Measurements from ENCODE around the gene GLOD4. TPM values are rescaled to one million over a fixed set of nuclear protein-coding genes. Genes with fewer than 3 reads are reported as not detected.
A peak's percentile ranks its signal among the peaks of the same experiment; 100 is the strongest.
"Not testable (repeated sequence)": the region's sequence is repeated elsewhere in the genome, so short reads cannot be mapped to it uniquely, and the experiment has no call there.

GLOD4 gene
- total RNA-seq, 2 donors from 2014 or later = 89.3 to 103 TPM

- DNase-seq = no peak
- no peaks in the 10 kb centered on the region for H3K4me1 ChIP-seq
- TF ChIP-seq, protein P1, sequence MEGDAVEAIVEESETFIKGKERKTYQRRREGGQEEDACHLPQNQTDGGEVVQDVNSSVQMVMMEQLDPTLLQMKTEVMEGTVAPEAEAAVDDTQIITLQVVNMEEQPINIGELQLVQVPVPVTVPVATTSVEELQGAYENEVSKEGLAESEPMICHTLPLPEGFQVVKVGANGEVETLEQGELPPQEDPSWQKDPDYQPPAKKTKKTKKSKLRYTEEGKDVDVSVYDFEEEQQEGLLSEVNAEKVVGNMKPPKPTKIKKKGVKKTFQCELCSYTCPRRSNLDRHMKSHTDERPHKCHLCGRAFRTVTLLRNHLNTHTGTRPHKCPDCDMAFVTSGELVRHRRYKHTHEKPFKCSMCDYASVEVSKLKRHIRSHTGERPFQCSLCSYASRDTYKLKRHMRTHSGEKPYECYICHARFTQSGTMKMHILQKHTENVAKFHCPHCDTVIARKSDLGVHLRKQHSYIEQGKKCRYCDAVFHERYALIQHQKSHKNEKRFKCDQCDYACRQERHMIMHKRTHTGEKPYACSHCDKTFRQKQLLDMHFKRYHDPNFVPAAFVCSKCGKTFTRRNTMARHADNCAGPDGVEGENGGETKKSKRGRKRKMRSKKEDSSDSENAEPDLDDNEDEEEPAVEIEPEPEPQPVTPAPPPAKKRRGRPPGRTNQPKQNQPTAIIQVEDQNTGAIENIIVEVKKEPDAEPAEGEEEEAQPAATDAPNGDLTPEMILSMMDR (IDR thresholded peaks at IDR 0.05) = no peak
- no peak overlapping the region for H3K27ac ChIP-seq
- H3K9ac ChIP-seq (ENCODE audit: low read depth in 2 of 2, low read length in 2 of 2) = no peak overlapping the region
- no peaks in the 10 kb centered on the region for H3K27me3 ChIP-seq
- H3K4me3 ChIP-seq = no peak overlapping the region
- H3K9me3 ChIP-seq = no peaks in the 10 kb centered on the region
- H3K36me3 ChIP-seq = no peaks in the 10 kb centered on the region
- intact Hi-C loops (cut with DNase I) = no loop called here
Observed at GRCh38 chr17:759964-760363, 22.1 kb downstream of the GLOD4 start.

- H3K4me3 ChIP-seq; H3K9me3 ChIP-seq; H3K27me3 ChIP-seq; H3K4me1 ChIP-seq; DNase-seq; intact Hi-C loops (cut with DNase I); H3K36me3 ChIP-seq; H3K27ac ChIP-seq; H3K9ac ChIP-seq (ENCODE audit: low read depth in 2 of 2, low read length in 2 of 2): not testable (repeated sequence)
Observed at GRCh38 chr17:756010-756567, 26.0 kb downstream of the GLOD4 start.

GRCh38 chr17:755319-755961 lies 26.6 kb downstream of the GLOD4 start:
- H3K4me3 ChIP-seq; H3K4me1 ChIP-seq; intact Hi-C loops (cut with DNase I); H3K27ac ChIP-seq; H3K36me3 ChIP-seq; DNase-seq; H3K27me3 ChIP-seq; H3K9me3 ChIP-seq; H3K9ac ChIP-seq (ENCODE audit: low read depth in 2 of 2, low read length in 2 of 2): not testable (repeated sequence)

- no peak for DNase-seq
- no peak overlapping the region for H3K27ac ChIP-seq
- intact Hi-C loops (cut with DNase I) = no loop called here
- no peaks in the 10 kb centered on the region for H3K4me1 ChIP-seq
- H3K9me3 ChIP-seq = no peaks in the 10 kb centered on the region
- H3K36me3 ChIP-seq = no peaks in the 10 kb centered on the region
- H3K27me3 ChIP-seq = no peaks in the 10 kb centered on the region
- TF ChIP-seq, protein P1 (IDR thresholded peaks at IDR 0.05) = no peak
- H3K4me3 ChIP-seq = no peak overlapping the region
- H3K9ac ChIP-seq (ENCODE audit: low read depth in 2 of 2, low read length in 2 of 2) = no peak overlapping the region
Observed at GRCh38 chr17:753418-753817, 28.7 kb downstream of the GLOD4 start.

DNA sequence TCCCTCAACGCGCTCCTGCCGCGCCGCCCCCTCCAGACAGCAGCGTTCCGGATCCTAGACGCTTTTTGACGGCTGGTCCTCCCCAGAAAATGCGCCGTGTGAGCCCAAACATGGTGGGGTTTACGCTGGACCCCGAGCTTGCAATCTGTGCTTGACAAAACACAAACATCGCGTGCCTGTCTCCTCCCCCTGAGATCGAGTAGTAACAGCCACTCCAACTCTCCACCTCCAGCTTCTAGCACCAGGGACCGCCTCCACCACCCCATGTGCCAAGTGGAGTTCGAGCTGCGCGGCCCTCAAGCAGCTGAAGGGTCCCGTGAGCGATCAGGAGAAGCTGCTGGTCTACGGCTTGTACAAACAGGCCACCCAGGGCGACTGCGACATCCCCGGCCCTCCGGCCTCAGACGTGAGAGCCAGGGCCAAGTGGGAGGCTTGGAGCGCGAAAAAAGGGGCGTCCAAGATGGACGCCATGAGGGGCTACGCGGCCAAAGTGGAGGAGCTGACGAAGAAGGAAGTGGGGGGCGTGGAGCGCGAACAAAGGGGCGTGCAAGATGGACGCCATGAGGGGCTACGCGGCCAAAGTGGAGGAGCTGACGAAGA lies 29.4 kb downstream of the GLOD4 start:
- no peaks in the 10 kb centered on the region for H3K9me3 ChIP-seq
- peak overlapping the region; percentile 99 for H3K4me3 ChIP-seq
- H3K4me1 ChIP-seq = no peaks in the 10 kb centered on the region
- intact Hi-C loops (cut with DNase I) = no loop called here
- TF ChIP-seq, protein P1 (IDR thresholded peaks at IDR 0.05) = no peak
- DNase-seq = peak; percentile 70
- peak overlapping the region; percentile 63 to 72 for H3K9ac ChIP-seq (ENCODE audit: low read depth in 2 of 2, low read length in 2 of 2)
- H3K27ac ChIP-seq = peak overlapping the region; percentile 49
- H3K36me3 ChIP-seq = no peaks in the 10 kb centered on the region
- no peaks in the 10 kb centered on the region for H3K27me3 ChIP-seq

- TF ChIP-seq, protein P1 (IDR thresholded peaks at IDR 0.05) = peak; percentile 92
- intact Hi-C loops (cut with DNase I) = no loop called here
- H3K27ac ChIP-seq = peak within 1 kb of the TSS; percentile 49
Observed at GRCh38 chr17:752002-752619, 30.0 kb downstream of the GLOD4 start, which contains the start of gene GEMIN4. GEMIN4 (minus strand) TSS chr17:752264; CDS start chr17:752142, 122 bp downstream.

More at GRCh38 chr17:752002-752619, 30.0 kb downstream of the GLOD4 start, which contains the start of gene GEMIN4:
- H3K9me3 ChIP-seq = no peaks in the 10 kb centered on the region
- H3K27me3 ChIP-seq = no peaks in the 10 kb centered on the region
- peaks cover 2% of the 10 kb centered on the region for H3K36me3 ChIP-seq
- peak within 1 kb of the TSS; percentile 99 for H3K4me3 ChIP-seq
- no peaks in the 10 kb centered on the region for H3K4me1 ChIP-seq
- DNase-seq = peak; percentile 94
- peak within 1 kb of the TSS; percentile 63 to 72 for H3K9ac ChIP-seq (ENCODE audit: low read depth in 2 of 2, low read length in 2 of 2)
